ENCODE data around the gene CHCHD6. TPM values are rescaled to one million over a fixed set of nuclear protein-coding genes. Genes with fewer than 3 reads are reported as not detected.

Gene CHCHD6
- total and polyA plus RNA-seq, 2 donors (not counting 3 experiments of a cell fraction or from before 2014, with no cell fraction given) = 8.4 to 10.1 TPM

GRCh38 chr3:126745760-126746394 lies 41.8 kb downstream of the CHCHD6 start:
- DNase-seq (ENCODE audit: low read depth, low spot score) = no peak
- H3K9me1 ChIP-seq (replicated peaks; ENCODE audit: control insufficient read depth, extremely low read depth, insufficient read depth, low read length) = no peaks in the 10 kb centered on the region
- no peaks in the 10 kb centered on the region for H3K79me2 ChIP-seq (ENCODE audit: control insufficient read depth, insufficient read depth, low read length)
- no peak overlapping the region for H3K27ac ChIP-seq (ENCODE audit: insufficient read depth, low read depth, low read length)
- H3K36me3 ChIP-seq (ENCODE audit: control insufficient read depth in 2 of 2, extremely low read depth in 1 of 2, insufficient read depth in 2 of 2, low read length in 2 of 2) = no peaks in the 10 kb centered on the region
- no peak overlapping the region for H2AFZ ChIP-seq (ENCODE audit: low read depth, low read length)
- ChIA-PET POLR2A (no interaction called here), CTCF (interaction anchor here (1.6 kb wide), 1 partner anchor 67 kb away, joined by 4 read pairs; no protein-coding TSS in a partner anchor)
- intact Hi-C loops (cut with micrococcal nuclease) = no loop called here
- no peak overlapping the region for H3K4me2 ChIP-seq (ENCODE audit: insufficient read depth, low read length)
- H3K9me3 ChIP-seq (replicated peaks; ENCODE audit: control insufficient read depth, insufficient read depth, low read length) = no peaks in the 10 kb centered on the region
- BruUV-seq (replicated peaks) = no TSS peak
- no peaks in the 10 kb centered on the region for H4K20me1 ChIP-seq (replicated peaks; ENCODE audit: control insufficient read depth, extremely low read depth, insufficient read depth, low read length)
- TF ChIP-seq JUN (IDR thresholded peaks at IDR 0.05; ENCODE audit: borderline replicate concordance, insufficient read depth, insufficient read length, low read depth) (no peak), FOS (IDR thresholded peaks at IDR 0.05; ENCODE audit: borderline replicate concordance, insufficient read depth, low read length) (no peak), MAX (IDR thresholded peaks at IDR 0.05; ENCODE audit: insufficient read depth, insufficient read length) (no peak)
- H3K27me3 ChIP-seq (ENCODE audit: control insufficient read depth in 2 of 2, insufficient read depth in 2 of 2, low read length in 2 of 2) = no peaks in the 10 kb centered on the region
- no peak overlapping the region for H3K4me3 ChIP-seq (replicated peaks in 1 of 3; ENCODE audit: insufficient read depth in 1 of 3, low read depth in 1 of 3, low read length in 3 of 3)
- no peaks in the 10 kb centered on the region for H3K4me1 ChIP-seq (ENCODE audit: control insufficient read depth, extremely low read depth, insufficient read depth, low read length)
- no peak for FAIRE-seq
- dilution Hi-C loops (cut with MboI; ENCODE audit: extremely low pct_ligation_motif_present, low sequenced_read_pairs) = no loop called here
- H3K9ac ChIP-seq (replicated peaks; ENCODE audit: extremely low read depth, insufficient read depth, low read length) = no peak overlapping the region

- H3K27ac ChIP-seq (ENCODE audit: insufficient read depth, low read depth, low read length) = no peak overlapping the region
- no peaks in the 10 kb centered on the region for H4K20me1 ChIP-seq (replicated peaks; ENCODE audit: control insufficient read depth, extremely low read depth, insufficient read depth, low read length)
- DNase-seq (ENCODE audit: low read depth, low spot score) (peak; percentile 9), FAIRE-seq (no peak)
- no peaks in the 10 kb centered on the region for H3K9me1 ChIP-seq (replicated peaks; ENCODE audit: control insufficient read depth, extremely low read depth, insufficient read depth, low read length)
- no peaks in the 10 kb centered on the region for H3K36me3 ChIP-seq (ENCODE audit: control insufficient read depth in 2 of 2, extremely low read depth in 1 of 2, insufficient read depth in 2 of 2, low read length in 2 of 2)
- intact Hi-C loops (cut with micrococcal nuclease) = no loop called here
- ChIA-PET POLR2A (no interaction called here), CTCF (interaction anchor here (1.6 kb wide), 1 partner anchor 67 kb away, joined by 4 read pairs; no protein-coding TSS in a partner anchor)
- no peaks in the 10 kb centered on the region for H3K9me3 ChIP-seq (replicated peaks; ENCODE audit: control insufficient read depth, insufficient read depth, low read length)
- H3K4me1 ChIP-seq (ENCODE audit: control insufficient read depth, extremely low read depth, insufficient read depth, low read length) = no peaks in the 10 kb centered on the region
- H3K4me2 ChIP-seq (ENCODE audit: insufficient read depth, low read length) = no peak overlapping the region
- no peak overlapping the region for H3K9ac ChIP-seq (replicated peaks; ENCODE audit: extremely low read depth, insufficient read depth, low read length)
- BruUV-seq (replicated peaks) = no TSS peak
- H3K27me3 ChIP-seq (ENCODE audit: control insufficient read depth in 2 of 2, insufficient read depth in 2 of 2, low read length in 2 of 2) = no peaks in the 10 kb centered on the region
- dilution Hi-C loops (cut with MboI; ENCODE audit: extremely low pct_ligation_motif_present, low sequenced_read_pairs) = no loop called here
- H3K79me2 ChIP-seq (ENCODE audit: control insufficient read depth, insufficient read depth, low read length) = no peaks in the 10 kb centered on the region
- no peak overlapping the region for H2AFZ ChIP-seq (ENCODE audit: low read depth, low read length)
- no peak for TF ChIP-seq GATA2 (IDR thresholded peaks at IDR 0.05; ENCODE audit: insufficient read depth, insufficient read length, low read depth, low read length)
- TF ChIP-seq MAX (IDR thresholded peaks at IDR 0.05; ENCODE audit: insufficient read depth, insufficient read length) = no peak
- TF ChIP-seq POLR2AphosphoS5 (IDR thresholded peaks at IDR 0.05; ENCODE audit: insufficient read depth, low read depth, low read length) = no peak
- TF ChIP-seq JUN (IDR thresholded peaks at IDR 0.05; ENCODE audit: borderline replicate concordance, insufficient read depth, insufficient read length, low read depth) = no peak
- no peak for TF ChIP-seq POLR2A (IDR thresholded peaks at IDR 0.05; ENCODE audit: low read depth, low read length)
- no peak for TF ChIP-seq EZH2 (IDR thresholded peaks at IDR 0.05; ENCODE audit: borderline replicate concordance, low read depth, low read length, severe bottlenecking)
- no peak for TF ChIP-seq MYC (IDR thresholded peaks at IDR 0.05; ENCODE audit: low read depth, low read length)
- no peak for TF ChIP-seq CTCF (IDR thresholded peaks at IDR 0.05; ENCODE audit: extremely low read depth in 1 of 2, insufficient read depth in 1 of 2, low read depth in 1 of 2, low read length in 2 of 2)
- no peak for TF ChIP-seq FOS (IDR thresholded peaks at IDR 0.05; ENCODE audit: borderline replicate concordance, insufficient read depth, low read length)
- H3K4me3 ChIP-seq (replicated peaks in 1 of 3; ENCODE audit: insufficient read depth in 1 of 3, low read depth in 1 of 3, low read length in 3 of 3) = no peak overlapping the region
These were observed 42.5 kb downstream of the CHCHD6 start for GRCh38 chr3:126746395-126747177.

Data from endothelial cell of umbilical vein (primary cell).